GM12891 (cell line): ENCODE measurements around the gene RHOBTB3.

Experiments
- DNase-seq: peaks from one replicate; pipeline ENCODE4 v3.0.0; 2011; ENCODE audit warnings: low spot score; ENCODE audit not compliant: insufficient read length
- FAIRE-seq: peaks from 2 replicates; lab custom pipeline; 2011; peaks lifted over from hg19 to GRCh38; lab: Jason Lieb, UNC
- PAX5 ChIP-seq: IDR thresholded peaks from 2 replicates; pipeline ENCODE4 v1.6.1; 2011; ENCODE audit warnings: low read length, moderate library complexity, mild to moderate bottlenecking; ENCODE audit not compliant: insufficient read depth, severe bottlenecking
- POLR2A ChIP-seq: IDR thresholded peaks from 2 replicates; pipeline ENCODE4 v1.6.1; 2011; ENCODE audit warnings: low read depth, low read length, control low read depth
- POLR2AphosphoS5 ChIP-seq: IDR thresholded peaks from 2 replicates; pipeline ENCODE4 v1.6.1; 2011; ENCODE audit warnings: low read depth, low read length, control low read depth
- POU2F2 ChIP-seq: IDR thresholded peaks from 2 replicates; pipeline ENCODE4 v1.6.1; 2011; ENCODE audit warnings: low read depth, mild to moderate bottlenecking, control low read depth, low read length, moderate library complexity
- SPI1 ChIP-seq: IDR thresholded peaks from 2 replicates; pipeline ENCODE4 v1.6.1; 2011; ENCODE audit warnings: low read depth, low read length, control low read depth
- TAF1 ChIP-seq: IDR thresholded peaks from 2 replicates; pipeline ENCODE4 v1.6.1; 2011; ENCODE audit warnings: low read depth, low read length, control low read depth

RHOBTB3 gene

GRCh38 chr5:95837492-95837891 lies 106.4 kb downstream of the RHOBTB3 start:
- TF ChIP-seq PAX5 (no peak), TAF1 (no peak), POU2F2 (no peak), SPI1 (no peak), POLR2A (no peak), POLR2AphosphoS5 (no peak)
- no peak for FAIRE-seq
- no peak for DNase-seq

- no peak for DNase-seq
- FAIRE-seq = no peak
- TF ChIP-seq SPI1 (no peak), PAX5 (no peak), POU2F2 (no peak), POLR2A (no peak), POLR2AphosphoS5 (no peak), TAF1 (no peak)
Observed at GRCh38 chr5:95838001-95838520, 106.9 kb downstream of the RHOBTB3 start.

GRCh38 chr5:95838556-95838955 lies 107.4 kb downstream of the RHOBTB3 start:
- no peak for DNase-seq
- no peak for FAIRE-seq
- no peak for TF ChIP-seq TAF1
- no peak for TF ChIP-seq SPI1
- TF ChIP-seq PAX5 = no peak
- no peak for TF ChIP-seq POU2F2
- no peak for TF ChIP-seq POLR2AphosphoS5
- TF ChIP-seq POLR2A = no peak

GRCh38 chr5:95839658-95840057 lies 108.5 kb downstream of the RHOBTB3 start:
- no peak for FAIRE-seq
- no peak for DNase-seq
- TF ChIP-seq TAF1 (no peak), PAX5 (no peak), POU2F2 (no peak), SPI1 (no peak), POLR2A (no peak), POLR2AphosphoS5 (no peak)

- no peak for DNase-seq
- TF ChIP-seq SPI1 = peak; percentile 79
- TF ChIP-seq POLR2A = no peak
Observed at GRCh38 chr5:95840956-95841705, 110.0 kb downstream of the RHOBTB3 start.

GRCh38 chr5:95841914-95842812 lies 111.0 kb downstream of the RHOBTB3 start:
- TF ChIP-seq POU2F2 (no peak), SPI1 (no peak), POLR2A (no peak), POLR2AphosphoS5 (no peak), PAX5 (no peak), TAF1 (no peak)
- DNase-seq (no peak), FAIRE-seq (no peak)

More at GRCh38 chr5:95840956-95841705, 110.0 kb downstream of the RHOBTB3 start:
- FAIRE-seq = no peak

- no peak for TF ChIP-seq TAF1
- TF ChIP-seq POLR2AphosphoS5 = no peak
- TF ChIP-seq PAX5 = no peak
- TF ChIP-seq SPI1 = peak; percentile 56
- FAIRE-seq (peak; percentile 90), DNase-seq (no peak)
Observed at GRCh38 chr5:95842854-95843544, 111.9 kb downstream of the RHOBTB3 start.

GRCh38 chr5:95843733-95844223 lies 112.6 kb downstream of the RHOBTB3 start:
- FAIRE-seq (no peak), DNase-seq (no peak)
- TF ChIP-seq TAF1 (no peak), PAX5 (no peak), SPI1 (no peak)

- DNase-seq (no peak), FAIRE-seq (no peak)
- no peak for TF ChIP-seq POU2F2
- TF ChIP-seq POLR2A = no peak
- TF ChIP-seq TAF1 = no peak
- TF ChIP-seq SPI1 = no peak
- TF ChIP-seq PAX5 = no peak
- TF ChIP-seq POLR2AphosphoS5 = no peak
Observed at GRCh38 chr5:95845391-95845790, 114.3 kb downstream of the RHOBTB3 start.
